ENCODE measurements around the gene IMP4. TPM values are rescaled to one million over a fixed set of nuclear protein-coding genes. Genes with fewer than 3 reads are reported as not detected.

The IMP4 gene
- total and polyA plus RNA-seq, 2 of the 4 experiments (the other 2 are of a cell fraction), result 154 to 169 TPM

DNA sequence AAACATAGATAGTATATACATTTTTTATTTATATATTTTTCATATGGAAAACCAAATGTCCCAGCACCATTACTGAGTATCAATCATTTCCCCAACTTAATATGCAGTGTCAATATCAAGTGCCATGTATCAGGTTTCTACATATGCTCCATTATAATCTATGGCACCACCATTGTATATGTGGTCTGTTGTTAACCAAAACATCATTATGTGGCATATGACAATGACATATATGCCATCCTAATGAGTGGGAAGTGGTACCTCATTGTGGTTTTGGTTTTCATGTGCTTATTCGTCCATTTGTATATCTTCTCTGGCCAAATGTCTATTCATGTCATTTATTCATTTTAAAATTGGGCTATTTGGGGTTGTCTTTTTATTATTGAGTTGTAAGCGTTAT, 22.4 kb downstream of the IMP4 start:
- TF ChIP-seq, protein P1, sequence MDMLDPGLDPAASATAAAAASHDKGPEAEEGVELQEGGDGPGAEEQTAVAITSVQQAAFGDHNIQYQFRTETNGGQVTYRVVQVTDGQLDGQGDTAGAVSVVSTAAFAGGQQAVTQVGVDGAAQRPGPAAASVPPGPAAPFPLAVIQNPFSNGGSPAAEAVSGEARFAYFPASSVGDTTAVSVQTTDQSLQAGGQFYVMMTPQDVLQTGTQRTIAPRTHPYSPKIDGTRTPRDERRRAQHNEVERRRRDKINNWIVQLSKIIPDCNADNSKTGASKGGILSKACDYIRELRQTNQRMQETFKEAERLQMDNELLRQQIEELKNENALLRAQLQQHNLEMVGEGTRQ (IDR thresholded peaks at IDR 0.05; ENCODE audit: low read depth, low read length), result no peak
- no peak for TF ChIP-seq RAD21 (IDR thresholded peaks at IDR 0.05; ENCODE audit: low read length)
- TF ChIP-seq RCOR1 (IDR thresholded peaks at IDR 0.05; ENCODE audit: insufficient replicate concordance, low read length), result no peak
- TF ChIP-seq MXI1 (IDR thresholded peaks at IDR 0.05; ENCODE audit: borderline replicate concordance, low read depth, low read length), result no peak
- TF ChIP-seq MAFK (IDR thresholded peaks at IDR 0.05; ENCODE audit: low read depth, low read length), result no peak
- TF ChIP-seq, protein P2, sequence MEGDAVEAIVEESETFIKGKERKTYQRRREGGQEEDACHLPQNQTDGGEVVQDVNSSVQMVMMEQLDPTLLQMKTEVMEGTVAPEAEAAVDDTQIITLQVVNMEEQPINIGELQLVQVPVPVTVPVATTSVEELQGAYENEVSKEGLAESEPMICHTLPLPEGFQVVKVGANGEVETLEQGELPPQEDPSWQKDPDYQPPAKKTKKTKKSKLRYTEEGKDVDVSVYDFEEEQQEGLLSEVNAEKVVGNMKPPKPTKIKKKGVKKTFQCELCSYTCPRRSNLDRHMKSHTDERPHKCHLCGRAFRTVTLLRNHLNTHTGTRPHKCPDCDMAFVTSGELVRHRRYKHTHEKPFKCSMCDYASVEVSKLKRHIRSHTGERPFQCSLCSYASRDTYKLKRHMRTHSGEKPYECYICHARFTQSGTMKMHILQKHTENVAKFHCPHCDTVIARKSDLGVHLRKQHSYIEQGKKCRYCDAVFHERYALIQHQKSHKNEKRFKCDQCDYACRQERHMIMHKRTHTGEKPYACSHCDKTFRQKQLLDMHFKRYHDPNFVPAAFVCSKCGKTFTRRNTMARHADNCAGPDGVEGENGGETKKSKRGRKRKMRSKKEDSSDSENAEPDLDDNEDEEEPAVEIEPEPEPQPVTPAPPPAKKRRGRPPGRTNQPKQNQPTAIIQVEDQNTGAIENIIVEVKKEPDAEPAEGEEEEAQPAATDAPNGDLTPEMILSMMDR (conservative IDR thresholded peaks at IDR 0.05; ENCODE audit: low read depth, low read length), result no peak
- TF ChIP-seq NFE2L2 (IDR thresholded peaks at IDR 0.05; ENCODE audit: low read depth, low read length), result no peak
- TF ChIP-seq FOS (IDR thresholded peaks at IDR 0.05; ENCODE audit: low read depth, low read length), result no peak
- no peak for TF ChIP-seq RFX5 (IDR thresholded peaks at IDR 0.05; ENCODE audit: low read depth, low read length)
- no peak for TF ChIP-seq MAZ (IDR thresholded peaks at IDR 0.05; ENCODE audit: borderline replicate concordance, low read depth, low read length)
- TF ChIP-seq, protein P3, sequence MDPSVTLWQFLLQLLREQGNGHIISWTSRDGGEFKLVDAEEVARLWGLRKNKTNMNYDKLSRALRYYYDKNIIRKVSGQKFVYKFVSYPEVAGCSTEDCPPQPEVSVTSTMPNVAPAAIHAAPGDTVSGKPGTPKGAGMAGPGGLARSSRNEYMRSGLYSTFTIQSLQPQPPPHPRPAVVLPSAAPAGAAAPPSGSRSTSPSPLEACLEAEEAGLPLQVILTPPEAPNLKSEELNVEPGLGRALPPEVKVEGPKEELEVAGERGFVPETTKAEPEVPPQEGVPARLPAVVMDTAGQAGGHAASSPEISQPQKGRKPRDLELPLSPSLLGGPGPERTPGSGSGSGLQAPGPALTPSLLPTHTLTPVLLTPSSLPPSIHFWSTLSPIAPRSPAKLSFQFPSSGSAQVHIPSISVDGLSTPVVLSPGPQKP (IDR thresholded peaks at IDR 0.05; ENCODE audit: borderline replicate concordance, low read depth, low read length), result no peak
- CTCF ChIA-PET, result no interaction called here
- Histone ChIP-seq H3K4me2 (ENCODE audit: low read depth, low read length) (no peak overlapping the region), H3K9me1 (ENCODE audit: insufficient read depth, low read length) (no peaks in the 10 kb centered on the region), H3K18ac (ENCODE audit: low read depth, low read length) (no peak overlapping the region), H2AK5ac (ENCODE audit: low read depth, low read length) (no peak overlapping the region), H3K14ac (replicated peaks; ENCODE audit: low read depth, low read length) (no peak overlapping the region), H3K56ac (ENCODE audit: extremely low read depth, insufficient read depth, low read length) (no peak overlapping the region), H3K23ac (ENCODE audit: low read depth, low read length) (no peak overlapping the region), H2AK9ac (replicated peaks; ENCODE audit: low read depth, low read length, poor library complexity) (no peak overlapping the region), H2BK5ac (ENCODE audit: low read depth, low read length, poor library complexity, severe bottlenecking) (no peak overlapping the region), H4K20me1 (ENCODE audit: insufficient read depth, low read length) (no peaks in the 10 kb centered on the region), H2BK15ac (ENCODE audit: low read depth, low read length) (no peak overlapping the region), H2AFZ (replicated peaks; ENCODE audit: low read length, poor library complexity) (no peak overlapping the region), H4K8ac (ENCODE audit: low read depth in 2 of 2, low read length in 2 of 2) (no peak overlapping the region), H3K9me3 (ENCODE audit: control insufficient read depth, insufficient read depth, low read length) (no peaks in the 10 kb centered on the region), H3K4ac (ENCODE audit: low read depth, low read length) (no peak overlapping the region), H3K79me1 (ENCODE audit: low read depth in 1 of 2, low read length in 2 of 2) (peaks cover 0 to 1% of the 10 kb centered on the region in 2 experiments; a peak in 1 of 4 replicates), H3K36me3 (ENCODE audit: control insufficient read depth, insufficient read depth, low read length) (no peaks in the 10 kb centered on the region), H3K4me1 (ENCODE audit: control insufficient read depth, insufficient read depth, low read length) (no peaks in the 10 kb centered on the region), H3K9ac (ENCODE audit: low read depth, low read length) (no peak overlapping the region), H3K27me3 (ENCODE audit: control insufficient read depth, insufficient read depth, low read length) (no peaks in the 10 kb centered on the region), H3K4me3 (ENCODE audit: insufficient read depth, low read depth, low read length) (no peak overlapping the region), H2BK20ac (ENCODE audit: low read depth, low read length) (no peak overlapping the region), H3K27ac (ENCODE audit: insufficient read depth, low read length) (no peak overlapping the region), H4K91ac (ENCODE audit: insufficient read depth, low read depth, low read length) (no peak overlapping the region), H4K5ac (ENCODE audit: low read depth, low read length) (no peak overlapping the region), H2BK120ac (ENCODE audit: low read depth, low read length) (no peak overlapping the region)
- POLR2A ChIA-PET (ENCODE audit: unreplicated experiment), result no interaction called here
- in situ Hi-C loops (cut with MboI; ENCODE audit: low sequenced_read_pairs) (loop anchor here (25.0 kb wide), 1 partner anchor 747 kb away; the partner anchor contains the start of gene PLEKHB2), intact Hi-C loops (cut with micrococcal nuclease) (no loop called here), dilution Hi-C loops (cut with HindIII; ENCODE audit: low sequenced_read_pairs, unreplicated experiment) (no loop called here)
- BruUV-seq (replicated peaks), result no TSS peak
- ATAC-seq (ENCODE audit: low read depth) (no peak), DNase-seq (no peak)
- WGBS, 2 experiments (ENCODE audit: extremely low coverage in 2 of 2, insufficient read length in 1 of 2), result no CpG with 5 or more reads among the region's 2 CpGs
